IPS-18a (cell line): ENCODE data around the gene FLNC.

ENCODE experiments used
- H3K27ac ChIP-seq: one replicate; pipeline ENCODE4 v1.5.1; 2013; ENCODE audit warnings: low read length
- H3K27me3 ChIP-seq: one replicate; pipeline ENCODE4 v1.6.1; 2013; ENCODE audit warnings: mild to moderate bottlenecking, low read length; ENCODE audit not compliant: control insufficient read depth, insufficient read depth
- H3K36me3 ChIP-seq: one replicate; pipeline ENCODE4 v1.6.1; 2013; ENCODE audit warnings: low read depth, low read length; ENCODE audit not compliant: control insufficient read depth
- H3K4me1 ChIP-seq: one replicate; pipeline ENCODE4 v1.6.1; 2013; ENCODE audit warnings: low read depth, low read length; ENCODE audit not compliant: control insufficient read depth
- H3K4me3 ChIP-seq: one replicate; pipeline ENCODE4 v1.5.1; 2013; ENCODE audit warnings: low read length
- H3K9ac ChIP-seq: one replicate; pipeline ENCODE4 v1.6.1; 2013; ENCODE audit warnings: mild to moderate bottlenecking, low read length, moderate library complexity
- H3K9me3 ChIP-seq: one replicate; pipeline ENCODE4 v1.6.1; 2013; ENCODE audit warnings: low read depth, low read length; ENCODE audit not compliant: control insufficient read depth

The FLNC gene

DNA sequence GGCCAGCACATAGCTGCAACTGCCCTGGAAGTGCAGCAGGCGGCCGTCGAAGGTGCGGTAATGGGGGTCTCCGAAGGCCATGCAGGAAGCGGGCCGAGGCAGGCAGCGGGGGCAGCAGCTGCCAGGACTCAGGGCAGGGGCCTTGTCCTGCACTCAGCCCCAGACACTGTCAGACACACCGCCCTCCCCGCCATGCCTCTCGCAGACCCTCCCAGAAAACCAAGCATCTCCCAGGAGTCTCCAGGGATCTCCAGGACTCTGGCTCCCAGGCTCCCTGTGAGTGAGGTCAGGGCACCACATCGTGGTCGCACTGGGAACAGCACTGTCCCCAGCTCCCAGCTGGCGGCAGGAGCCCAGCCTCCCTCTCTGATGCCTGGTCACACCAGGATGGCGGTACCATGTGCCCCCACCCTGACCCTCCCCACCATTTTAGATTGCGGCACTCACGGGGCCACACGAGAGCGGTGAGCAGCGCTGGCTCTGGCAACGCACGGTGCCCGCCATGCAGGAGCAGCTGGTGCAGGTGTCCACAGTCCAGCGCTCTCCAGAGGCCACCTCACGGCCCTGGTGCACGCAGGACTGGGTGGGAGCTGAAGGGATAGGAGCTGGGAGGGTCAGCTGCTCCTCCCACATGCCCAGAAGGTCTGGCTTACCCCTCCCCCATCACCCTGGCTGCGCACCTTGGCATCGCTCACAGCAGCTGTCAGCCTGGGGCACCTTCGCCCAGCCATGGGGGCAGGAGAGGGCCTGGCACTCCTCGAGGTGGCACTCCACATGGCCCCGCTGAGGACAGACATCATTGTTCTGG, 49.9 kb downstream of the FLNC start:
- Histone ChIP-seq H3K4me3 (no peak overlapping the region), H3K9ac (no peak overlapping the region), H3K9me3 (no peaks in the 10 kb centered on the region), H3K4me1 (no peaks in the 10 kb centered on the region), H3K27ac (no peak overlapping the region), H3K27me3 (no peaks in the 10 kb centered on the region), H3K36me3 (no peaks in the 10 kb centered on the region)

DNA sequence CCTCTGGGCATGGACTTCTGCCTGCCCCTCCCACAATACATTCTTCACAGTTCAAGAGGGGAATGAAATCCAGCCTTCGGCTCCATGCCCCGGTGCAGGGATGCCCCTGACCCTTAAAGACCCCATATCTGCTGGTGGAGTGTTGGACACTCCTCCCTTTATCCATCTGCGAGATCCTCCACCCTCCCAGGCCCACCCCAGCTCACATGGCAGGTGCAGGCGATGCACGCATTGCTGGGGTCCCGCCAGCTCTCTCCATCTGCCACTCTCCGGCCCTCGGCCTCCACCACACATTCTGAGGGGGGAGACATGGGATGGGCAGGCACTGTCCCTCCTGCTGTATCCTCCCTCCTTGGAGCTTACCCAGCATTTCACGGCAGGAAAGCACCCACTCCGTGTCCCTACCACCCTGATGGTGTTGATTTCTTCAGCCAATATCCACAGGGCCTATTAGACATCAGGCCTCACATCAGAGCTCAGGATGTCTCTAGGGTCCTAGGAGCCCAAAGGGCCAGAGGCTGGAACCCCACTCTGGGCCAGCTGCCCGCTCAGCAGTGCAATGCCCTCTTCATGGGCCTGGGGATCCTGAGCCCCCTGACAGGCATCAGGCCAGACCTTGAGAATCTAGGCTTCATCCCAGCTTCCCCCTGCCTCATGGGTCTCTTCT, 50.7 kb downstream of the FLNC start:
- no peak overlapping the region for H3K4me3 ChIP-seq
- H3K4me1 ChIP-seq = no peaks in the 10 kb centered on the region
- no peaks in the 10 kb centered on the region for H3K9me3 ChIP-seq
- H3K27ac ChIP-seq = no peak overlapping the region
- H3K36me3 ChIP-seq = no peaks in the 10 kb centered on the region
- H3K27me3 ChIP-seq = no peaks in the 10 kb centered on the region
- H3K9ac ChIP-seq = no peak overlapping the region

DNA sequence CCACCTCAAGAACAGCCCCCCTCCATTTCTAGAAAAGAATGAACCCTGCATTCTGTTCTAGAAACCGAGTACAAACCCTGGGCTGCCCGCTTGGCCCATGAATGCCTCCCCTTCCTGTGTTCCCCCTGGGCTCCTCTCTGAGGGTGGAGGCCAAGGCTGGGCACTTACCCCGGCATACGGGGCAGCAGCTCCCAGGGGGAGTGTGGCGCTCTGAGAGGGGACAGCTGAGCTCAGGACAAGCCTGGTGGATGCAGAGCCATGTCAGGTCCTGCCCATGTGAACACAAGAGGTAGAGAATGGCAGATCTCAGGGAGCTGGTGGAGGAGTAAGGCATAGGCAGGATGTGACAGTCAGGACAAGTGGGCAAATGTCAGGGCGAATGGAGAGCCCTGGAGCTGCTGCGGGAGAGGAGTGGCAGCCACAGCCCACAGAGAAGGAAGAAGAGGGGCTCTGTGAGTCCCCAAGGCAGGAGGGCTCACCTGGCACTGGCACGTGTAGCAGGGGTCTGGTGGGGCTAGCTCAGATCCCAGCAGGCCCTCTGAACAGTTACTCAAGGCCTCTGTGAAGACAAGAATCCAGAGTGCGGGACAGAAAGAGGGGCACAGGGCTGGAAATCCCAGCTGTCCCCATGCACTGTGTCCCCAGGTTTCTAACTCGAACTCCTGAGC, 51.4 kb downstream of the FLNC start:
- Histone ChIP-seq H3K4me1 (no peaks in the 10 kb centered on the region), H3K4me3 (no peak overlapping the region), H3K27me3 (no peaks in the 10 kb centered on the region), H3K9me3 (no peaks in the 10 kb centered on the region), H3K9ac (no peak overlapping the region), H3K36me3 (no peaks in the 10 kb centered on the region), H3K27ac (no peak overlapping the region)

DNA sequence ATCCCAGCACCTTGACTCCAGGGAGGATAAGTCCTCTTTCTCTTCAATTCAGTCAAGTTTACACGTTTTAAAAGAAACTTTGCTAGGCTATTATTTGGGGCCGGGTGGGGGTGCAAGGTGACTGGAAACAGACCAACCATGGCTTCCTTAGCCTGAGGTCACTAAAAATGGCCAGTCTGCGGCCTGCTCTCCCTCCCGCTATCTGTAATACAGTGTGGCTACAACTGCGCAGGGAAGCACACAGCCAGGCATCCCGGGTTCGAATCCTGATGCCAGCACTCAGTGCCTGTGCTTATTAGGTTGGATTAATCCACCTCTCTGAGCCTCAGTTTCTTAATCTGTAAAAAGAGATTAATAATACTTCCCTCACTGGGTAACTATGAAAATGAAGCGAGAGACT, 51.9 kb downstream of the FLNC start:
- Histone ChIP-seq H3K27me3 (no peaks in the 10 kb centered on the region), H3K9me3 (no peaks in the 10 kb centered on the region), H3K9ac (no peak overlapping the region), H3K36me3 (no peaks in the 10 kb centered on the region), H3K4me1 (no peaks in the 10 kb centered on the region), H3K27ac (no peak overlapping the region), H3K4me3 (no peak overlapping the region)

DNA sequence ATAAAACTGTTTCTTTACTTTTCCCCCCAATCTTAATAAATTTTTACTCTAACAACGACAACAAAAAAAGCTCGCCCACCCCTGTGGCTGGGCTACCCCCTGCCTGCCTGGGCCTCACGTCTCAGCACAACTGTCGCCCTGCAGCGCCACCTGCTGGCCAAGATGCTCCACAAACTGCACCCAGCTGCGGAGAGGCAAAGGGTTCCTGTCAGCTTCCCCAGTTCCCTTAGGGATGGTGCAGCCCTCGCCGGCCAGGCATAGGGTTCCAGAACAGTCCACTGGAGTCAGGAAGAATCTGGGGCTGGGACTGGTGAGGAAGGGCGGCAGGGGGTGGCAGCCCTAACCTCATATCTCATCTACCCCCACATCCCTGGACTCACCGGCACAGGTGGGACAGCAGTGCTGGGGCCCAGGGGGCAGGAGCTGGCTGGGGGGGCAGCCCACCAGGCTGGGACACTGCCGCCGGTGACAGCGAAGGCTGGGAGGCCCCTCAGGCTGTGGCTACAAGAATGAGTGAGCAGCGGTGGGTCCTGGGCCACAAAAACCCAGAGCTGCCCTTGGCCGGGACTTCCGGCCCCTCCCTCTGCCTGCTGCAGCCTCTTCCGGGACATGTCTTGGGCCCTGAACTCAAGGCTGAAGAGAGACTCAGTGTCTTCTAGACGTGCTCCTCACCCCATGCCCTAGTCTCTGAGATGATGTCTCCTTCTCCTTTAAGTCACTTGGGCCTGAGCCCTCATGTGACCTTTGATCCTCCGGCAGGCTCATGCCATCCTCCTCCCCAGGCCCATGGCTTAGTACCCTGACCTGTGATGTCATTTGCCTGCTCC, 53.6 kb downstream of the FLNC start:
- Histone ChIP-seq H3K27me3 (no peaks in the 10 kb centered on the region), H3K9me3 (no peaks in the 10 kb centered on the region), H3K27ac (no peak overlapping the region), H3K36me3 (no peaks in the 10 kb centered on the region), H3K9ac (no peak overlapping the region), H3K4me3 (no peak overlapping the region), H3K4me1 (peaks cover 1% of the 10 kb centered on the region)

DNA sequence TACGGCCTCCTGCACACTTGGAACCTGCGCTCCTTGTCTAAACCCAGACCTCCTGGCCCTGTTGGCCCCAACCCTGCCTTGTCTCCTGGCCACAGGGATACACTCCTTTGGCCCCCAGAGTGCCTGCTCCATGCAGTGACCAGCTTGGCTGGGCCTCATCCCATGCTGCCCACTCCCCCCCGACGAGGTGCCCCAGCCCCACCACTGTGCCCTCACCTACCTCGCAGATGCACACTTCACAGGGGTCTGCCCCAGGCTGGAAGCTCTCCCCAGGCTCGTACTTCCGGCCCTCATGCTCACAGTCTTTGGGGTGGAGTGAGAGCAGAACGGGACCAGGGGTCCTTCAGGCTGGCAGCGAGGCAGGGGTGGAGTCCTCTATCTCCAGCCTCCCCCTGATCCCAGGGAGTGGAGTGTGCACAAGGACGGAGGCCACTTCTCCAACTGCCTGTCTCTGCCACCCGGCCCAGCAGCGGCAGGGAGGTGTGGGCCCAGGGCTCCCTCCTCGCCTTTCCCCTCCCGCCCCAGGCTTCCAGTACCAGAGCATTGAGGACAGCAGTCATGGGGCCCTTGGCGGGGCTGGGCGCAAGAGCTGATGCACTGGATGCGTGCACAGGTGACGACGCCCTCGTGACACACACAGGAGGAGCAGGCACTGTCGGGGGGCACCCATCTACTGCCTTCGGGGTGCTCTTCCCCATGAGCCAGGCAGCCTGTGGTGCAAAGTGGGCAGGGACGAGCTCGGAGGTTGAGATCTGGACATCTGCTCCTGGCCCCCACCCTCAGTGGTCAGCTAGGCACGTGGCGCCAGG, 54.6 kb downstream of the FLNC start:
- Histone ChIP-seq H3K27me3 (no peaks in the 10 kb centered on the region), H3K9ac (no peak overlapping the region), H3K4me3 (no peak overlapping the region), H3K36me3 (no peaks in the 10 kb centered on the region), H3K9me3 (no peaks in the 10 kb centered on the region), H3K27ac (no peak overlapping the region), H3K4me1 (peaks cover 5% of the 10 kb centered on the region)

DNA sequence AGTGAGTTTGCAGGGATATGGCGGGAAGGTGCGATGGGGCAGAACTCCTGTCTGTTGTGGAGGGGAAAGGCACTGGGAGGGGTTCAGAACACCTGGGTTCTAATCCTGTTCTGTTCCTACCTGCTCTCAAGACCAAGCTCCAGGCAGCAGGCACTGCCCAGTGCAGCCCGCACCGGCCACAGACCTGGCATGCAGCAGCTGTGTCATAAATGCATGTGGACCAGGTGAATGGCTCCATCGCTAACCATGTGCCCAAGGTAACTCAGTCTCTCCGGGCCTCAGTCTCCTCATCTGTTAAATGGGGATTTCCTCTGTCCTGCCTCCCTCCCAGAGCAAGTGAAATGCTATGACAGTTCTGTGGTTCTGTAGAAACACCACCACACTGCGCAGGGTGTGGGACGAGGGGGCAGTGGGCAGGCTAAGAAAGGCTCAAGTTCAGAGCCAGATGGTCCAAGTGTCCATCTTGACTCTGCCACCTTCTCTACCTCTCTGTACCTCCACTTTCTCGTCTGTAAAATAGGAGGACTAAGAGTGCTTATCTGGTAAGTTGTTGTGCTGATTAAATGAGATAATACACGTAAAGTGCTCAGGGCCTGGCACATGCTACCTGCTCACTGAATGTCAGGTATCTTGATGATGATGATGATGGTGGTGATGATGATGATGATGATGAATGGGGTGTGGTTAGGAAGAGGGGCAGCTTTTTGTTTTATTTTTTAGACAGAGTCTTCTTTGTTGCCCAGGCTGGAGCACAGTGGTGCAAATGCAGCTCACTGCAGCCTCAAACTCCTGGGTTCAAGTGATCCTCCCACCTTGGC, 55.4 kb downstream of the FLNC start:
- H3K9ac ChIP-seq = no peak overlapping the region
- no peak overlapping the region for H3K27ac ChIP-seq

DNA sequence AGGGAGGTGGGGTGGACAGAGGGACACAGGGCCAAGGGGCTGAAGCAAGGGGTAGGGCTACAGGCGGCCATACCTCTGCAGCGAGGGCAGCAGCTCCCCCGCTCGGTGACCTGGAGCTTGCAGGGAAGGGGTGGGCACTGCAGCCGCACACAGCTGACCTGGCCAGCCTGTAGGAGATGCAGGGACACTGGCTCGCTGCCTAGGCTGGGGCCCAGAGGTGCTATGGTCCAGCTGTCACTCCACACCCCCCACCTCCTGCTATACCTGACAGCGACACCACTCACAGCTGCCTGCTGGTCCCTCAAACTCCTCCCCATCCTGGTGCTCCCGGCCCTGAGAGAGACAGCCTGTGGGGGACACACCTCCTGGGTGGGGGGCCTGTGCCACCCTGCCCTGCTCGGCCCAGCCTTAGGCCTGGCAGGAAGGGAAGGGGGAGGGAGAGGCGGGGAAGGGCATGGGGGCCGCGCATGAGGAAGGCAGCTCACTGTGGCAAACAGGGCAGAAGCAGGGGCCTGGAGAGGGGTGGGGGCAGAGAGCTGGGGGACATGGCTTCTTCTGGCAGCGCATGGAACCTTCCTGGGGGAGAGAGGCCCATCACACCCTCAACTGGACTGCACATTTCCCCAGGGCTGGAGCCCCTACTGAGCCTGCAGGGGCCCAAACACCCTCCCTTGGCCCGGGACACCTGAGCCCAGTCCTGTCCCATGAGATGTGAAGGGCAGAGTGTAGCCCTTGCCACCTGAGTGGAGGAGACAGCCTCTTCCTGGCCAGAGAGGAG, 56.4 kb downstream of the FLNC start:
- Histone ChIP-seq H3K4me3 (no peak overlapping the region), H3K4me1 (peaks cover 5% of the 10 kb centered on the region), H3K9ac (no peak overlapping the region), H3K36me3 (no peaks in the 10 kb centered on the region), H3K9me3 (no peaks in the 10 kb centered on the region), H3K27ac (no peak overlapping the region), H3K27me3 (peaks cover 5% of the 10 kb centered on the region)

More for the DNA sequence above, 55.4 kb downstream of the FLNC start:
- Histone ChIP-seq H3K36me3 (no peaks in the 10 kb centered on the region), H3K9me3 (no peaks in the 10 kb centered on the region), H3K27me3 (no peaks in the 10 kb centered on the region), H3K4me1 (peaks cover 5% of the 10 kb centered on the region), H3K4me3 (no peak overlapping the region)

DNA sequence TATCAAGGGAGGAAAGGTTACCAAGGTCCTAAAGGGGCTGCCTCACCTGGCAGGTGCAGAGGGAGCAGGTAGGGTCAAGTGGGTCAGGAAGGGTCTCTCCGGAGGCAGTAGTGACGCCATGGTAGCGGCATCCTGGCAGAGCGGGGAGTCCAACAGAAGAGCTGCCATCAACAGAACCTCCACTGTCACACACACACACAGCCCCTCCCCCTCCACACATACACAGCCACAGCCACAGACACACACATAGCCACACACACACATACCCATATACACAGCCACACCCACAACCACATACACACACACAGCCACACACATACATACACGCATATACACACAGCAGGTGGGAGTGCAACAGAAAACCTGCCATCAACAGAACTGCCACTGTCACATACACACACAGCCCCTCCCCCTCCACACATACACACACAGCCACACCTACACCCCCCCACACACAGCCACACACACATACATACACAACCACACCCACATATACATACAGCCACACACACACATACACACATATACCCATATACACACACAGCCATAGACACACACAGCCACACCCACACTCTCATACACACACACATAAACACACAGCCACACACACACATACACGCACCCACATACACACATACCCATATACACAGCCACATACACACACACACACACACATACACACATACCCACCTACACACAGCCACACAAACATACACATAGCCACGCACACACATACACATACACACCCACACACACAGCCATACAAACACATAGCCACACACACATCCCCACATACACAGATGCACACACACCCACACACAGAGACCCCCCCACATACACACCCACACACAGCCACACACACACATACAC, 57.2 kb downstream of the FLNC start:
- H3K27ac ChIP-seq = no peak overlapping the region
- no peak overlapping the region for H3K4me3 ChIP-seq
- no peak overlapping the region for H3K9ac ChIP-seq
- H3K36me3 ChIP-seq = no peaks in the 10 kb centered on the region
- peaks cover 5% of the 10 kb centered on the region for H3K4me1 ChIP-seq
- H3K27me3 ChIP-seq = peaks cover 5% of the 10 kb centered on the region
- H3K9me3 ChIP-seq = no peaks in the 10 kb centered on the region
